OCI-LY7 (cell line): ENCODE results near the gene ABHD8. TPM values are rescaled to one million over a fixed set of nuclear protein-coding genes. Genes with fewer than 3 reads are reported as not detected.
"Not testable (repeated sequence)": the region's sequence is repeated elsewhere in the genome, so short reads cannot be mapped to it uniquely, and the experiment has no call there.

Experiments
- BruUV-seq: library from RNA; stranded (reverse); fragments of 400-500 nt; replicated peaks from 2 replicates; lab custom pipeline; 2021; lab: Mats Ljungman, UMichigan
- CTCF ChIA-PET: fragments of 300-600 bp; sonication (Branson Sonifier 250); formaldehyde crosslinking; loops from one replicate; lab custom pipeline; 2022; ENCODE audit warnings: antibody characterized with exemption; ENCODE audit not compliant: unreplicated experiment; lab: Charles Lee
- POLR2A ChIA-PET: fragments of 300-600 bp; sonication (Branson Sonifier 250); formaldehyde crosslinking; loops from one replicate; lab custom pipeline; 2022; ENCODE audit warnings: antibody characterized with exemption; lab: Charles Lee
- DNase-seq: peaks from one replicate; pipeline ENCODE4 v3.0.0-alpha.2; 2015; ENCODE audit warnings: low spot score
- H2AFZ ChIP-seq: fragments of 200-600 bp; sonication (generic), shearing (Covaris generic); 2 replicates; pipeline ENCODE4 v1.6.1; 2014; ENCODE audit warnings: mild to moderate bottlenecking, antibody characterized with exemption, low read length, moderate library complexity
- H3K27ac ChIP-seq: fragments of 200-600 bp; sonication (generic); 2 replicates; pipeline ENCODE4 v1.5.1; 2014; ENCODE audit warnings: mixed run types, low read depth, mild to moderate bottlenecking, moderate library complexity, low read length, inconsistent platforms; ENCODE audit not compliant: poor library complexity, severe bottlenecking
- H3K36me3 ChIP-seq: fragments of 200-600 bp; sonication (generic); 2 replicates; pipeline ENCODE4 v1.6.1; 2014; ENCODE audit warnings: mild to moderate bottlenecking, antibody characterized with exemption, low read length, moderate library complexity, mixed read lengths; ENCODE audit not compliant: insufficient read depth
- H3K4me1 ChIP-seq: fragments of 200-600 bp; sonication (generic); 2 replicates; pipeline ENCODE4 v1.5.1; 2014; ENCODE audit warnings: mild to moderate bottlenecking, low read length; ENCODE audit not compliant: insufficient read depth, poor library complexity, severe bottlenecking
- H3K4me2 ChIP-seq: fragments of 200-600 bp; sonication (generic); 2 replicates; pipeline ENCODE4 v1.6.1; 2014; ENCODE audit warnings: mild to moderate bottlenecking, low read length
- H3K4me3 ChIP-seq: fragments of 200-600 bp; sonication (generic); 2 replicates; pipeline ENCODE4 v1.5.1; 2014; ENCODE audit warnings: mild to moderate bottlenecking, low read depth, low read length; ENCODE audit not compliant: poor library complexity, severe bottlenecking
- H3K79me2 ChIP-seq: fragments of 200-600 bp; sonication (generic); 2 replicates; pipeline ENCODE4 v1.6.1; 2016; ENCODE audit warnings: low read depth, mild to moderate bottlenecking, low read length, moderate library complexity, mixed read lengths; ENCODE audit not compliant: insufficient read depth
- H3K9me2 ChIP-seq: fragments of 200-600 bp; sonication (generic); 2 replicates; pipeline ENCODE4 v1.6.1; 2016; ENCODE audit warnings: mild to moderate bottlenecking, low read length, mixed read lengths; ENCODE audit not compliant: insufficient read depth
- H3K9me3 ChIP-seq: fragments of 200-600 bp; sonication (generic); 2 replicates; pipeline ENCODE4 v1.6.1; 2014; ENCODE audit warnings: mild to moderate bottlenecking, mixed run types, low read length, mixed read lengths
- H4K20me1 ChIP-seq: fragments of 200-600 bp; sonication (generic); 2 replicates; pipeline ENCODE4 v1.6.1; 2014; ENCODE audit warnings: mild to moderate bottlenecking, antibody characterized with exemption, low read length, moderate library complexity, mixed read lengths; ENCODE audit not compliant: insufficient read depth
- CTCF ChIP-seq: fragments of 200-600 bp; sonication (generic); conservative IDR thresholded peaks from 2 replicates; pipeline ENCODE4 v1.5.1; 2014; ENCODE audit warnings: mild to moderate bottlenecking, antibody characterized with exemption, low read length, moderate library complexity, mixed read lengths
- EZH2phosphoT487 ChIP-seq: fragments of 200-600 bp; sonication (generic); IDR thresholded peaks from 2 replicates; pipeline ENCODE4 v1.6.1; 2018; ENCODE audit warnings: low read depth, borderline replicate concordance, mild to moderate bottlenecking, mixed run types, antibody characterized with exemption, low read length, moderate library complexity, mixed read lengths
- intact Hi-C: fragments of 100-400 bp; cut with micrococcal nuclease; formaldehyde crosslinking; loops from one replicate; pipeline ENCODE4 v1.10.0; 2022; ENCODE audit not compliant: unreplicated experiment
- total RNA-seq, 2 experiments: library from RNA; depleted of rRNA in 1 of 2; stranded (reverse); fragments of >200 nt in 1 of 2; shearing (Covaris generic) in 1 of 2; gene quantifications; 2 replicates each; pipeline ENCODE4 v1.2.3, GENCODE V29; 2014 to 2022

The ABHD8 gene
- total RNA-seq, 2 experiments from 2014 or later = 11.6 to 18.9 TPM

- Histone ChIP-seq H3K79me2 (no peaks in the 10 kb centered on the region), H3K27ac (no peak overlapping the region), H2AFZ (no peak overlapping the region), H4K20me1 (no peaks in the 10 kb centered on the region), H3K4me1 (peaks cover 6% of the 10 kb centered on the region), H3K9me2 (no peaks in the 10 kb centered on the region), H3K4me3 (no peak overlapping the region), H3K9me3 (no peaks in the 10 kb centered on the region), H3K36me3 (peaks cover 79% of the 10 kb centered on the region), H3K4me2 (no peak overlapping the region)
- intact Hi-C loops = no loop called here
- CTCF ChIA-PET = no interaction called here
- POLR2A ChIA-PET = interaction anchor here (1.5 kb wide), 1 partner anchor 9 kb away, joined by 4 read pairs; the partner anchor contains the start of gene BABAM1
- no peak for DNase-seq
- TF ChIP-seq CTCF = no peak
- no peak for TF ChIP-seq EZH2phosphoT487
- BruUV-seq = no TSS peak
Measured at GRCh38 chr19:17275441-17276175, 27.6 kb downstream of the ABHD8 start.

GRCh38 chr19:17274892-17275291 is 28.3 kb downstream of the ABHD8 start:
- H4K20me1 ChIP-seq, H3K4me1 ChIP-seq, H3K27ac ChIP-seq, DNase-seq, H2AFZ ChIP-seq, BruUV-seq, POLR2A ChIA-PET, H3K4me3 ChIP-seq, H3K9me3 ChIP-seq, intact Hi-C loops, H3K79me2 ChIP-seq, H3K9me2 ChIP-seq, CTCF ChIA-PET, H3K4me2 ChIP-seq: not testable (repeated sequence)
- peaks cover 83% of the 10 kb centered on the region for H3K36me3 ChIP-seq

- H3K79me2 ChIP-seq = peaks cover 17% of the 10 kb centered on the region
- H3K4me3 ChIP-seq = no peak overlapping the region
- no TSS peak for BruUV-seq
- TF ChIP-seq CTCF (no peak), EZH2phosphoT487 (no peak)
- 0 out of 2 replicates have a peak overlapping the region, but pooled peaks have one; percentile 94 for H3K4me2 ChIP-seq
- H3K36me3 ChIP-seq = peaks cover 35% of the 10 kb centered on the region
- H3K9me2 ChIP-seq = no peaks in the 10 kb centered on the region
- peaks cover 40% of the 10 kb centered on the region for H3K4me1 ChIP-seq
- intact Hi-C loops = no loop called here
- ChIA-PET POLR2A (no interaction called here), CTCF (no interaction called here)
- H3K27ac ChIP-seq = no peak overlapping the region
- no peaks in the 10 kb centered on the region for H3K9me3 ChIP-seq
- no peaks in the 10 kb centered on the region for H4K20me1 ChIP-seq
- no peak for DNase-seq
- H2AFZ ChIP-seq = no peak overlapping the region
Measured at GRCh38 chr19:17268754-17269153, 34.5 kb downstream of the ABHD8 start.
